Epithelial cell of proximal tubule (primary cell): ENCODE data around the gene JPT2. TPM values are rescaled to one million over a fixed set of nuclear protein-coding genes. Genes with fewer than 3 reads are reported as not detected.

Experiments used
- DNase-seq: peaks from one replicate; pipeline ENCODE4 v3.0.0-alpha.2; 2011; ENCODE audit warnings: low read depth
- H3K4me3 ChIP-seq: 2 replicates; pipeline ENCODE4 v1.5.1; 2011; ENCODE audit warnings: low read depth, mild to moderate bottlenecking, low read length
- CTCF ChIP-seq: conservative IDR thresholded peaks from 2 replicates; pipeline ENCODE4 v1.5.1; 2012; ENCODE audit warnings: low read depth, mild to moderate bottlenecking, low read length
- total RNA-seq: library from RNA; depleted of rRNA; stranded (reverse); fragments of >200 nt; gene quantifications from 2 replicates; pipeline ENCODE4 v1.2.3, GENCODE V29; 2015

Gene JPT2
- 119 and 226 TPM in 2 replicates for total RNA-seq

DNA sequence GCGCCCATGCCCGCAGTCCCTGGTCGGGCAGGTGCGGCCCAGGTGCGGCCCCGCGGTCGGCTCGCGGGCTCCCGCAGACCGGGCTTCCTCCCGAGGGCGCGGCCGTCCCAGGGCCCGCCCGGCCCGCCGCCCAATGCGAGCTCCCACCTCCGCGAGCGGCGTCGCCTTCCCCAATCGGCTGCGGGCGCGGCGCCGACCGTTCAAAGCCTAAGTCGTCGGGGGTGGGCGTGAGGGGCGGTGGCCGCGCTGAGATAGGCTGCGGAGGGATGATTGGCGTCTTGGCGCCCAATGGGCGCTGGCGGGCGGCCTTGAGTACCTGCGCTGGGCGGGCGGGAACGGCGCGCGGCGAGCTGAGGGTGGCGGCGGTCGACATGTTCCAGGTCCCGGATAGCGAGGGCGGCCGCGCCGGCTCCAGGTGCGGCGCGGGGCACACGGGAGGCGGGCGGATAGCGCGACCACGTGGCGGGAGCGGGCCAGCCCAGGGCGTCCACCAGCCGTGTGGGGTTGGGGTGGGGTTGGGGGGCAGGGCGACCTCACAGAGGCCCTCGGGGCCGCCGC, at the start of gene JPT2:
JPT2 (plus strand) TSS at position 338 of the 558 bp plus-strand sequence; CDS start at position 372, 34 bp downstream.
- H3K4me3 ChIP-seq, result peak within 1 kb of the TSS; percentile 91
- DNase-seq, result no peak
- TF ChIP-seq CTCF, result no peak

GRCh38 chr16:1630450-1631213, 47.4 kb upstream of the JPT2 start:
- DNase-seq, result no peak
- H3K4me3 ChIP-seq, result no peak overlapping the region
- no peak for TF ChIP-seq CTCF

- no peak for TF ChIP-seq CTCF
- DNase-seq, result no peak
- no peak overlapping the region for H3K4me3 ChIP-seq
Measured at GRCh38 chr16:1631230-1631629, 46.8 kb upstream of the JPT2 start.

GRCh38 chr16:1631931-1632637, 46.0 kb upstream of the JPT2 start:
- TF ChIP-seq CTCF, result no peak
- DNase-seq, result no peak
- no peak overlapping the region for H3K4me3 ChIP-seq

- no peak for TF ChIP-seq CTCF
- no peak for DNase-seq
- H3K4me3 ChIP-seq, result no peak overlapping the region
Measured at GRCh38 chr16:1632638-1632970, 45.5 kb upstream of the JPT2 start.

DNA sequence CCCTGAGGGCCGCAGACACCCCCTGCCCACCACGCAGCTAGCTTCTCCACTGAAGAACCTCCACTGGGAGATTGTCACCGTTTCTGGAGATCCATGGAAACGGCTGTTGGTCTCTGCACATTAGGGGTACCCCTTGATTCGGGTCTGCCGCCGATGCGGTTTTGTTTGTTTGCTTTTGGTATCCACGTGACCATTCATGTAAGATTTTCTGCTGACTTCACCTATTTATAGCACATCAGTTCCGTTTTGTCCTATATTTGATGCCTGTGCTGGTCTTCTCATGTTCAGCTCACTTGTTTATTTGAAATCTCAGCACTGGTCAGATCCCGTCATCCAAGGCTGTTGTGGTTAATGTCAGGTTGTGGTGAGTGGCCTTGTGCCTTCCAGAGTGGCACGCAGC, 44.8 kb upstream of the JPT2 start:
- DNase-seq, result no peak
- H3K4me3 ChIP-seq, result no peak overlapping the region
- TF ChIP-seq CTCF, result no peak

- TF ChIP-seq CTCF, result no peak
- no peak for DNase-seq
- no peak overlapping the region for H3K4me3 ChIP-seq
Measured at GRCh38 chr16:1634541-1634940, 43.5 kb upstream of the JPT2 start.
